ENCODE measurements around the gene PCBP1.
"Not testable (repeated sequence)": the region's sequence is repeated elsewhere in the genome, so short reads cannot be mapped to it uniquely, and the experiment has no call there.

- not testable (repeated sequence) for TF ChIP-seq CTCF, POLR2A (IDR thresholded peaks at IDR 0.05)
Observed at GRCh38 chr2:70092576-70093243, 5.4 kb downstream of the PCBP1 start.

Data from vagina (tissue), 2 donors.